NCI-H748 (cell line): ENCODE measurements around the gene RPL28.
"Not testable (repeated sequence)": the region's sequence is repeated elsewhere in the genome, so short reads cannot be mapped to it uniquely, and the experiment has no call there.

ENCODE experiments used
- DNase-seq: peaks from one replicate; lab custom pipeline; 2025; ENCODE audit not compliant: unreplicated experiment; lab: John Stamatoyannopoulos, UW

Gene RPL28

DNA sequence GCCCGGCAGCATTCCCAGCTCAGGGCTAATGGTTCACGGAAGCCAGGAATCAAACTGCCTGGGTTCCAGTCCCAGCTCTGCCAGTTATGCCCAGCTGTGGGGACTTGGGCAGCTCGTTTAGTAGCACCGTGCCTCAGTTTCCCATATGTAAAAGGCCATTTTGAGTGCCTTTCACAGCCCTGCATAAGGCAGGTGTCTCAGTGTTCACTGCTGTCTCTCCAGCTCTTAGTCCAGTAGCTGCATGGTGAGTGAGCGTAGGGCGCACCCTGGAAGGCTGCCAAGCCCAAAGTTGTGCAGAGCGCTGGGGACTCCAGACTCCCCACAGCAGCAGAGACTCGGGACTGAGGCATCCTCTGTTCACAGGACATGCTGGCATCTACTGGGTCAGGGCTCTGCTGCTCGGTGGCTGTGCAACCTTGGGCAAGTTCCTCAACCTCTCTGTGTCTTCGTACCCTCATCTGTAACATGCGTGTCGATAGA is 5.5 kb downstream of the RPL28 start:
- no peak for DNase-seq

DNA sequence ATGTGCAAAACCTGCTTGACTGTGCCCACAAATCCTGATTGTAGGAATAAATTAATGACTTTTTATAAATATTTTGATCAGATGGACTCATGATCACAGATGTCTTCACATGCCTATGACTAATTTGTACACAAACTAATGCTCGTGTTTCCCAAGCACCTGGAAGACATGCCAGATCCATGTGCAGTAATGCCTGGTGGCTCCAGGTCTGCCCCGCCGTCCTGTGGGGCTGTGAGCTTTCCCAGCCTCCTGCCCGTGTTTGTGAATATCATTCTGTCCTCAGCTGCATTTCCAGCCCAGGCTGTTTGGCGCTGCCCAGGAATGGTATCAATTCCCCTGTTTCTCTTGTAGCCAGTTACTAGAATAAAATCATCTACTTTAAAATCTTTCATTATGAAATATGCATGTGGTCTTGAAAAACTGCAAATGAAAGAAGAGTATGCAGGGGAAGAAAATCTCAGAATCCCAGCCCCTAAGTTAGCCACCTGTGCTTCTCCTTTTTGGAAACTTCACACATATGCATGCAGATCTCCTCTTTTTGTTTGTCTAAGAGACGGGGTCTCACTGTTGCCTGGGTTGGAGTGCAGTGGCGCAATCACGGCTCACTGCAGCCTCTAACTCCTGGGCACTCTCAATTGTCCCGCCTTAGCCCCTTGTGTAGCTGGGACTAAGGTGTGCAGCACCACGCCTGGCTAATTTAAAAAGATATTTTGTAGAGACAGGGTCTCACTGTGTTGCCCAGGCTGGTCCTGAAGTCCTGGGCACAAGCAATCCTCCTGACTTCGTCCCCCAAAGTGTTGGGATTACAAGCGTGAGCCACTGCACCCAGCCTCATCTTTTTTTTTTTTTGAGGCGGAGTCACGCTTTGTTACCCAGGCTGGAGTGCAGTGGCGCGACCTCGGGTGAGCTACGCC is 6.2 kb downstream of the RPL28 start:
- no peak for DNase-seq

DNA sequence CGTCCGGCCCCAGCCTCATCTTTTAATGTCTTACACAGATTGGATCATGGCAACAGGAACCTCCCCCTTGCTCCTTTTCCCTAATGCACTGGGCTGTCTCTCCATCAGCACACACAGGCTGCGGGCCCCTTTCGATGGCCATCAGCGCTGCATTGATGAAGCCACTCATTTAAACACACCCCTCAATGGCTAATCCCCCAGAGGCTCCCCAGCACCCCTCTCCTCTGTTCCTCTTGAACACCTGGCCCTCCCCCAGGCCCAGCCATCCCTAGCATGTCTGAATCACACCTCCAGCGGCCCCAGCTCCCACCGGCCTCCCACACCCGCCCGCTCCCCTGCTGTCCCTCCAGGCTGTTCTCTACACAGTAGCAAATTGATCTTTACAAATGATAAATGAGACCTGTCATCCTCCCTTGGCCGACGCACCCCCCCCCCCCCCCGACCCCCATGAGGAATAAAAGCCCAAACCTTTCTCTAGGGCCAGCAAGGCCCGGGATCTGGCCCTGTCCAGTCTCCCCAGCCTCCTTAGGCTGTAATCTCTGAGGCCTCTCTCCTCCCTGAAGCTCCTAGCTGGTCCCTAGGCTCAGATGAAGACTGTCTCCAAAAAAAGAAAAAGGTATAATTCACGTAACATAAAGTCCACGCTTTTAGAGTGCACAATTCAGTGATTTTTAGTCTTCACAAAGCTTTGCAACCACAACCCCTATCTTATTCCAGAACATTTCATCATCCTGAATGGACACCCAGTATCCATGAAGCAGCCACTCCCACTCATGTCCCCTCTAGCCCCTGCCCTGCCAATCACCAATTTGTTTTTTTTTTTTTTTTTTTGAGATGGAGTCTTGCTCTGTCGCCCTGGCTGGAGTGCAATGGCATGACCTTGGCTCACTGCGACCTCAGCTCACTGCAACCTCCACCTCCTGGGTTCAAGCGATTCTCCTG is 7.4 kb downstream of the RPL28 start:
- DNase-seq = no peak

DNA sequence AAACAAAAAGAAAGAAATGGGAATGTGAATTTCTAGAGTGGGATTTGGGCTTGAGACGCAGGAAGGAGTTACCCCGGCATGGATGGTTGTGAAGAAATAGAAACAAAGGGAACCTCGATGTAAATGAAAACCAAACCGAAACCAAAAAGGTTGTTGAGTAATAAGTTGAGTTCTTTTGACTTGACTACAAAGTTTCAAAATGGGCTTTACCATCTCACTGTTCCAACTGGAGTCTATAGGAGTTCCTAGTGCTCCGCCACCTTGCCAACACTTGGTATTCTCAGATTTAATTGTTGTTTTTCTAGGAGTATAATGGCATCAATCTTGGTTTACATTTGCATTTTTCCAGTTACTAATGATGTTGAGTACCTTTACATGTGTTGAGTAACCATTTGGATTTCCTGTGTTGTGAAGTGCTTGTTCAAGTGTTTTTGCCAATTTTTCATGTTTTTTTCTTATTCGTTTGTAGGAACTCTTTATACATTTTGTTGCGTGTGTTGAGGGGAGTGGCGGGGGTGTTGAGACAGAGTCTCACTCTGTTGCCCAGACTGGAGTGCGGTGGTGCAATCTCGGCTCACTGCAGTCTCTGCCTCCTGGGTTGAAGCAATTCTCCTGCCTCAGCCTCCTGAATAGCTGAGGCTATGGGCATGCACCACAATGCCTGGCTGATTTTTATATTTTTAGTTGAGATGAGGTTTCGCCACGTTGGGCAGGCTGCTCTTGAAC is 12.6 kb downstream of the RPL28 start:
- DNase-seq = no peak

DNA sequence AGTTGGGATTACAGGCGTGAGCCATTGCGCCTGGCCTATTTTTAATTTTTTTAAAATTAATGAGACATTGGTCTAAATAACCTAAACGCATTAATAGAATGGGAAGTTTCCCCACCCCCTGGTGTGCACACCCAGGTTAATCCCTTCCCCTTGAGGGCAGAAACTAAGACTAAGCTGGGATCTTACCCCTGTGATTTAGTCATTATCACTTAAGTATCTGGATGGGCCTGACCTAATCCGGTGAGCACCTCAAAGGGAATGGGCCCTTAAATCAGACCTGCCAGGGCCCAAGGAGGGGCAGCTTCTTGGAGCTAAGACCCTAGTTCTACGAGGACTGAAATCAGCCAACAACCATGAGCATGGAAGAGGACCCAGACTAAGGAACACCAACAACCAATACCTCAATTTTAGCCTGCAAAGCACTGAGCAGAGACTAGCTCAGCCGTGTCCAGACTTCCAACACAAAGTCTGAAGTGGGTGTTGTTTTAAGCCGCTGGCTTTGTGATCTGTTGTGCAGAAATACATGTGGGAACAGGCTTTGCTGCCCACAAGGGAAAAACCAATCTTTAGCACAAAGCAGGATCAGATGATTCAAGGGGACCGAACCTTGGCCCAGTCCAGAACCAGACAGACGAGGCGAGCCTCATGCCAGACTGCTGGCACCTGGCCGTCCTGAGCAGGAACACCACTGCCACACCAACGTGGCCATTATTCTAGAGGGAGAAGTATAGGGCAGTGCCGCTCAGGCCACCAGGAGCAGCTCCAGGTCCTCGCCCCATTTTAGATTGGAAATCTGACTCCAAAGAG is 14.8 kb downstream of the RPL28 start:
- no peak for DNase-seq

DNA sequence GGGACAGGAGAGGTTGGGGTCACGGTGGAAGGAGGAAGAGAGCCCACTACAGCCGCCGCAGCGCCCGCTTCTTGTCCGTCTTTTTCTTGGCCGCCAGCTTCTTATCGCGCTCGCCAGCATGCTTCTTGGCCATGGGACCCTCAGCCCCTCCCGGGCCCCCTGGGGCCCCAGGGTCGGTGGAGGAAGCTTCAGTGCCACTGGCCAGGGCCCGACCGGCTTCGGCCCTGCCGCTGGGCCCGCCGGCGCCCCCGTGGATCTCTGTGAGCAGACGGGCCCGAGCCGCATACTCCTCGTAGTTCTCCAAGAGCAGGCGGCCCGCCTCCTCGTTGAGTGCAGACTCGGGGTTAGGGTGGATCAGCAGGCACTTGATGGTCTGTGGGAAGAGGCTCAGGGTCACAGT is 15.7 kb downstream of the RPL28 start:
- DNase-seq = not testable (repeated sequence)

DNA sequence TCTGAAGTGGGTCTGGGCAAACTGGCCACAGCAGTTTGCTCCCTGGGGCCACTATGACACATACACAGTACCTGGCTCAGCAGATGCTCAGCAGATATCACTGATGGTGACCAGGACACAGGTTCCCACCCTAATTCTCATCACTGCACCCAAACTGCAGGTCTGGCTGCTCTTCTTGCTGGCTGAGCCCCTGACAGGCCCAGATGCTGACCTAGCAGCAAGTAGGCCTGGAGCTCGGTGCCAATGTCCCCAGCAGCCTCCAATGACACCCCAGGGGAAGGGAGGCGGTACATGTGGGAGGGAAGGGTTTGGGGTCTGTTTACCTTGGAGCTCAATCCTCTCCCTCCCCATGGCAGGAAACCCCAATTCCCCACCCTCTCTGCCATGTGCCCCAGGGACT is 16.8 kb downstream of the RPL28 start:
- no peak for DNase-seq

DNA sequence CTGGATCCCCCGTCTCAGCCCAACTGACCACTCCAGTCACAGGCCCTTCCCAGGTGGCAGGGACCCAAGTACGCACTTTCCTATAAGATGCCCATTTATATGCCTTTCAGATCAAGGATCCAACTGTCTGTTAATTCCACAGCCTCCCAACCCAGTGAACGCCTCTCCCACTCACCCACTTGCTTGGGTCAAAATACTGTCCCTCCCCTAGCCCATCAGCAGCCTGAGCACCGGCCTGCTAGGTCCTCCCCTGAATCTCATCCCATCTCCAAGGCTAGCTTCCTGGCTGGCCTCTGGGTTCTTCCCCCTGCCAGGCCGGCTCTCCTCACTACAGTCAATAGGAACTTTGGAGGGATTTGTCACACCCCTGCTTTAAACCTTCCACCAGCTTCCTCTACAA is 19.9 kb downstream of the RPL28 start:
- no peak for DNase-seq

DNA sequence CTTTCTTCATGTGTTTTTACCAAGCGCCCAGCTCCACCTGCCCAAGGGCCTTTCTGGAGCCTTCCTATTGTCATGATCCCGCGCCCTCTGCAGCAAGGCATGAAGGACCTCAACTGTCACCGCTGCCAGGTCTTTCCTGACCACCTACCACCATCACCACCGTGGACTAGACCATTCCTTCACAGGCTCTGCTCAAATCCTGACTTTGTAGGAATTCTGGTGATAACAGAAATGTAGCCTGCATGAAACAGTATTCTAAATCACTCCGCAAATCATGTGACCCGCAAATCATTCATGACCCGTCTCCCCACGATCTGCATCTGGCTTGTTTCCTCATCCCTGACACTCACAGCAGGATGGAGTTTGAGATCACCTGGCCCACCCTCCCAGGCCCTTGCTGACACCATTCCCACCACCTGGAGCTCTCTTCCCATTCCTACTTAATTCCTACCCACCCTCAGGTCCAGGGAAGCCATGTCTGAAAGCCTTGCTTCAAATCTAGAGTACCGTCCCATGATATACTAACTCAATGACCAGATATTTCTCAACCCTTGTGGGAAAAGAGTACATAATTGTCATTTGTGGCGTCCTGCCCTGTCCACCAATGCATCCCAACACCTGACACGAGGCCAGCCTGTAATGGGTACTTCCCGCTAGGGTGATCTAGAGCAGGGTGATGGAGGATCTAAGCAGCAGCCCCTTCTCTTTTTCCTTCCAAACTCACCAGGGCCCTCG is 20.5 kb downstream of the RPL28 start:
- no peak for DNase-seq

DNA sequence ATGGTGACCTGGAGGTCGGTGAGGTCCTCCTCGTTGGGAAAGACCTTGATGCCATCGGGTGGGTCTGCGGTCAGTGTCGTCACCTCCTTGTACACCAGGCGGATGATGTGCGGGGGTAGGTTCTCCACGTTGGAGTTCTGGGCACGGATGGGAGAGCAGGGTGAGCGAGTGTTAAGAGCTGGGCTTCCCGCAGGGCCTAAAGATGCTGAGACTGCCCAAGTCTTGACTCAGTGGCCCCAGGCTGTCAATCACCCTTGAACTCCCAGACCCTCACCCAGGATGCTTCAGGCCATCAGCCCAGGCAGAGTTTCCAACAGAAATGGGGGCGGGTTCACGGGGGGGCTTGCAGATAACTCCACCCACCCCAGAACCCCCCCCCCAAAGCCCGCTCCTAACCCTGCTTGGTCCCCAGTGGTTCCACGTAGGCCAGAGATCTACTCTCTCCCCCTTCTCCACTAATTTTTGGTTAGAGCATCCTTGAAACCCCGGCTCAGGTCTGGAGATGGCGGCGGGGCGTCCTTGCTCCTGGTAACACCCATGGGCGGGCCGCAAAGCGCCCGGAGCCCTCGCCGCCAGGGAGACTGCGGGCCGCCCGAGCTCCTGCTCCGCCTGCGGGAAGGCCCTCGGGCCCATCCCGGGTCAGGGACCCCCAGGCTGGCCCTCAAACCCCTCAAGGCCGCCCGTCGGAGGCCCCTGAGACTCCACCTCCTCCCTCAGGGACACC is 21.3 kb downstream of the RPL28 start:
- DNase-seq = peak; percentile 58

DNA sequence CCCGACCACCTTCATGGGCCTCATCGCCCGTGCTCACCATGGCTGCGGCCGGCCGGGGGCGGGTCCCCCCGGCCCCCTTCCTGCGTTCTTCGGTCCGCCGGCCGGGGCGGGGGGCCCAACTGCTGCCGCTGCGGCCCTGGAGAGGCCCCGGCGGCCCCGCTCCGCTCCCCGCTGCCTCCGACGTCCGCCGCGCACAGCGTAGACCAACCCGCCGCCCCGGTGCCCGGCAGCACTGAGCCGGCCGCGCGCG is 21.7 kb downstream of the RPL28 start, which contains the start of gene UBE2S:
TSS of gene UBE2S (minus strand) at position 239 of the 250 bp plus-strand sequence. CDS start at position 40, 199 bp downstream.
- DNase-seq = not testable (repeated sequence)

DNA sequence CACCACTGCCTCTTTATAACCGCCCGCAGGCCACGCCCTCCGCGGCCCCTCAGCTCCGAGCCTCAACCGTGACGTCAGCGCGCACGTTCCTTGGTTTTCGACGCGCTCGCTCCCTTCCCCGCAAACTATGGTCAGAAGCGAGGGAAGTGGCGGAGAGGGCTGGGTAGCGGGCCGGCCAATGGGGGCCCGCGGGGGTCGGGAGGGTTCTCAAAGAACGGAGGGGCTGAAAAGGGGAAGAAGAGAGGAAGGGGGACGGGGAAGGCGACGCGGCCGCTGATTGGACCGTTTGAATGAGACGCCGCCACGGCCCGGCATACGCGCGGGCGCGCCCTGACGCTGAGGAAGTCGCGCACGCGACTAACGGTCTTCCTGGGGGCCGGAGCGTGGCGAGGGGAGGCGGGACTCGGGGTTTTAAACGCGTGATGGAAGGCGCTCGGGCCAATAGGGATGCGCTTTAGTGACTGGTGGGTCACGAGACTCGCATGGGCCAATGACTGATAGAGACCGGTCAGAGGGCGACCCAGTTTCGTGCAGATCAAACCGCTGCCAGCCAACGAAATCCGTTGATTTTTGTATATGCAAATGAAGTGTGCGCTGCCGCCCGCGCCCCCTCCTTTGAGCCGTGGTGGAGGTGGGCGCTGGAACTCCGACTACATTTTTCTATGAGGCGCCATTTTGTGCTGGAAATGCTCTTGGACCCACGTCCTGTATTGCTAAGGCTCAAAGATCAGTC is 22.2 kb downstream of the RPL28 start:
- peak; percentile 100 for DNase-seq

DNA sequence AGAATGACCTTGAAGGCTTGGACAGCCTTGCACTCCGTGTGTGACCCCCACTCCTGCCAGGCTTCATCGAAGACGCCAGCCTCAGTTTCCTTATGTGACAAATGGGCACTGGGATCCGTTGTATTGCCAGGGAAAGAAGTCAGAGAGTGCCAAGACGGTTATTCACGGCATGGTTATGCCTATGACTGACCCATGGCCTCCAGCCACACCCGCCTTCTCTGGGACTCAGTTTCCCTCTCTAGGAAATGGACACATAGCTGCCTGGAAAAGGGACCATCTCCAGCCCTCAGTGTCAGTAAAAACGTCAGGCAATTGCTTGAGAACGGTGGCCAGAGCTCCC is 22.8 kb downstream of the RPL28 start:
- DNase-seq = no peak

DNA sequence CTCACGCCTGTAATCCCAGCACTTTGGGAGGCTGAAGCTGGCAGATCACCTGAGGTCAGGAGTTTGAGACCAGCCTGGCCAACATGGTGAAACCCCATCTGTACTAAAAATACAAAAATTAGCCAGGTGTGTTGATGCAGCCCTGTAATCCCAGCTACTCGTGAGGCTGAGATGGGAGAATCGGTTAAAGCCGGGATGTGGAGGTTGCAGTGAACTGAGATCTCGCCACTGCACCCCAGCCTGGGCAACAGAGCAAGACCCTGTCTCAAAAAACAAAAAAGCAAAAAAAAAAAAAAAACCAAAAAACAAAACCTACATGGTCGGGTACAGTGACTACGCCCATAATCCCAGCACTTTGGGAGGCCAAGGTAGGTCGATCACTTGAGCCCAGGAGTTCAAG is 23.4 kb downstream of the RPL28 start:
- DNase-seq = not testable (repeated sequence)

DNA sequence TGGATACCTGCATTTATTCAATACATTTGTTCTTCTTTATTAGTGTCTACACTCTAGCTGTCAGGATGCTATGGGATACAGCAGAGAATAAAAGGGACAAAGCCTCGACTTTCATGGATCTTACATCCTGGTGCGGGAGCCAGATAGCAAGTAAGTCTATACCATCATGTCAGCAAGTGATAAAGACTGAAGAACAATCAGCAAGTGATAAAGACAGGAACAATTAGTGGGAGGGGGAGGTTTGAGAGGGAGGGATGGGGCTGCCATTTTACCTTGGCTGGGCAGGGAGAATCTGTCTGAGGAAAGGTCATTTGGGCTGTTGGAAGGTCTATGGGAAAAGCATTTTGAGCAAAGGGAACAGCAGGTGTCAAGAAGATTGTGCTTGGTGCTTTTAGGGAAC is 24.4 kb downstream of the RPL28 start:
- DNase-seq = no peak

DNA sequence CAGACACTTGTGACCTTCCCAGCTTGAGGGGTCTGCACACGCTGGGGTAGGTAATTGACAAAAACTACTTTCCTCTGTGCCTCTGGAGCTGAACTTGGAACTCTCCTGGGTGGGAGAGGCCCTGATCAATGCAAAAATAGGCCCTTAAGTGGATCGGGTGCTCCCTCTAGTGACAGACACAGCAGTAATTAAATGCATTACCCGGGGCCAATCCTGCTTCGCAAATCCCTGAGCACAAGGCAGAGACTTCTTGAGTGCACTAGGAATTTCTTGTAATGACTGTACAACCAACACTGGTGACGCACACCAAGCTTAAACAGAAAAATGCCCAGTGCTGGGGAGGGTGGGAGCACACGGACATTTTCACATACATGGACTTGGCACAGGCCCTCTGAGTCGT is 32.5 kb downstream of the RPL28 start:
- DNase-seq = peak; percentile 82

DNA sequence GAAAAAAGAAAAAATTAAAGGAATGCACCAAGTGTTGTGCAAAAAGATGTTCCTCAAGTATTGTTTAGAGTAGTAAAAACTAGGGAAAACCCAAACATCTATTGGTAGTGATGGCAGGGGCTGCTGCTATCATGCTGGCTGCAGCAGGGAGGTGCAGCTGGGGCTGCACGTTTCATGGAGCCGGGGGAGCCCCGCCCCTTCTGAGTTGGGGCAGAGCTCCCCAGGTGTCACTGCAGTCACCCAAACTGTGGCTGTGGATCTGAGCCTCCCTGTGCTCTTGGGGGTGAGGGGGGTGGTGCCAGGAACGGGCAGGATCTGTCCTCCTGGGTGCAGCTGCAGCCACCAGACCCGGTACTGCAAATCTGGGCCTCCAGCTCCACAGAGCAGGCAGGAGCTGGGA is 33.4 kb downstream of the RPL28 start:
- no peak for DNase-seq

DNA sequence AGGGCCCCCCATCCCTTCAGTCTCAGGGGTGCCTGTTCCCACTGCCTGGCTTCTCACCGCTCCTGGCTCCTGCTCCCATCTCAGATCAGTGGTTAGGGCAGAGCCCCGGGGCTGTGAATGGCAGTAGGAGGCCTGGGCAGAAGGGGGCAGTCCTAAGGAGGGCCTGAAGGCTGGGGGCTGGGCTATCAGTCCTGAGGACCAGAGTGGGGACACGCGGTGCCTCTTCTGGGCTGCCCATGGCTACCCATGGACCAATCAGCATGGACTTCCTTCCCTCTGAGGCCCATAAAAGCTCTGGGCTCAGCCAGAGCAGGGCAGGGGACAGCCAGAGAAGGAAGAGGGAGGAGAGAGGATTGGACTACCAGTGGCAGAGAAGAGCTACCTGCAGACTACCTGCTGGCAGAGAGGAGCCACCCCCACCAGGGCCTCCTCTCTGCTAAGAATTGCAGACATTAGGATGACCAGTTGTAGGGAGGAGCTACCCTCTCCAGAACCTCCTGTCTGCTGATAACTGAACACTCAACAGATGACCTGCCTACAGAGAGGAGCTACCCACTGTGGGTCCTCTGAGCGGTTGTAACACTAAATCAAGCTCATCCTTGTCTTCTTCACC is 34.0 kb downstream of the RPL28 start:
- DNase-seq = no peak
